Measurements from ENCODE around the gene MAD1L1.

- TF ChIP-seq CTCF (IDR thresholded peaks at IDR 0.05) (no peak), POLR2A (IDR thresholded peaks at IDR 0.05) (no peak)
Measured at GRCh38 chr7:2070151-2070763, 162.5 kb downstream of the MAD1L1 start.
